Measurements from ENCODE around the gene GALNTL6.

DNA sequence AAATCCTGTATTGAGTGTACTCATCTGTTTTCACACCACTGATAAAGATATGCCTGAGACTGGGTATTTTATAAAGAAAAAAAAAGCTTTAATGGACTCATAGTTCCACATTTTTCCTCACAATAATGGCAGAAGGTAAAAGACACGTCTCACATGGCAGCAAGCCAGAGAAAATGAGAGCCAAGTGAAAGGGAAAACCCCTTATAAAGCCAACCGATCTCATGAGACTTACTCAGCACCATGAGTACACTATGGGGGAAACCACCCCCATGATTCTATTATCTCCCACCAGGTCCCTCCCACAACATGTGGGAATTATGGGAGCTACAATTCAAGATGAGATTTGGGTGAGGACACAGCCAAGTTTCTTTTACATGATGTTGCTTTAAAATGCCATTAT lies 171.9 kb downstream of the GALNTL6 start:
- TF ChIP-seq, protein P1, sequence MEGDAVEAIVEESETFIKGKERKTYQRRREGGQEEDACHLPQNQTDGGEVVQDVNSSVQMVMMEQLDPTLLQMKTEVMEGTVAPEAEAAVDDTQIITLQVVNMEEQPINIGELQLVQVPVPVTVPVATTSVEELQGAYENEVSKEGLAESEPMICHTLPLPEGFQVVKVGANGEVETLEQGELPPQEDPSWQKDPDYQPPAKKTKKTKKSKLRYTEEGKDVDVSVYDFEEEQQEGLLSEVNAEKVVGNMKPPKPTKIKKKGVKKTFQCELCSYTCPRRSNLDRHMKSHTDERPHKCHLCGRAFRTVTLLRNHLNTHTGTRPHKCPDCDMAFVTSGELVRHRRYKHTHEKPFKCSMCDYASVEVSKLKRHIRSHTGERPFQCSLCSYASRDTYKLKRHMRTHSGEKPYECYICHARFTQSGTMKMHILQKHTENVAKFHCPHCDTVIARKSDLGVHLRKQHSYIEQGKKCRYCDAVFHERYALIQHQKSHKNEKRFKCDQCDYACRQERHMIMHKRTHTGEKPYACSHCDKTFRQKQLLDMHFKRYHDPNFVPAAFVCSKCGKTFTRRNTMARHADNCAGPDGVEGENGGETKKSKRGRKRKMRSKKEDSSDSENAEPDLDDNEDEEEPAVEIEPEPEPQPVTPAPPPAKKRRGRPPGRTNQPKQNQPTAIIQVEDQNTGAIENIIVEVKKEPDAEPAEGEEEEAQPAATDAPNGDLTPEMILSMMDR (conservative IDR thresholded peaks at IDR 0.05 in 1 of 2, IDR thresholded peaks at IDR 0.05 in 1 of 2; ENCODE audit: low read depth in 1 of 2, low read length in 2 of 2) = no peak
- no peak for TF ChIP-seq EZH2 (IDR thresholded peaks at IDR 0.05; ENCODE audit: low read length, missing control alignments)
